ENCODE measurements around the gene TEKT1.
A peak's percentile ranks its signal among the peaks of the same experiment; 100 is the strongest.
"Not testable (repeated sequence)": the region's sequence is repeated elsewhere in the genome, so short reads cannot be mapped to it uniquely, and the experiment has no call there.

TEKT1 gene

GRCh38 chr17:6862825-6863224 is 31.3 kb upstream of the TEKT1 start:
- H3K36me3 ChIP-seq = no peaks in the 10 kb centered on the region
- no peaks in the 10 kb centered on the region for H3K4me1 ChIP-seq
- H3K9me3 ChIP-seq = no peaks in the 10 kb centered on the region
- DNase-seq = no peak
- no peak overlapping the region for H3K4me3 ChIP-seq (ENCODE audit: low read depth, low read length)
- H3K27me3 ChIP-seq = no peaks in the 10 kb centered on the region
- no peak for TF ChIP-seq CTCF (IDR thresholded peaks at IDR 0.05; ENCODE audit: low read depth, low read length)

GRCh38 chr17:6862122-6862521 is 30.6 kb upstream of the TEKT1 start:
- no peaks in the 10 kb centered on the region for H3K9me3 ChIP-seq
- no peak for TF ChIP-seq CTCF (IDR thresholded peaks at IDR 0.05; ENCODE audit: low read depth, low read length)
- H3K4me1 ChIP-seq = no peaks in the 10 kb centered on the region
- no peaks in the 10 kb centered on the region for H3K36me3 ChIP-seq
- H3K27me3 ChIP-seq = no peaks in the 10 kb centered on the region
- H3K4me3 ChIP-seq (ENCODE audit: low read depth, low read length) = no peak overlapping the region
- no peak for DNase-seq

- H3K36me3 ChIP-seq = no peaks in the 10 kb centered on the region
- no peaks in the 10 kb centered on the region for H3K27me3 ChIP-seq
- no peaks in the 10 kb centered on the region for H3K9me3 ChIP-seq
- H3K4me3 ChIP-seq (ENCODE audit: low read depth, low read length) = no peak overlapping the region
- H3K4me1 ChIP-seq = no peaks in the 10 kb centered on the region
- TF ChIP-seq CTCF (IDR thresholded peaks at IDR 0.05; ENCODE audit: low read depth, low read length) = no peak
- DNase-seq = no peak
Observed at GRCh38 chr17:6857904-6858303, 26.4 kb upstream of the TEKT1 start.

GRCh38 chr17:6857336-6857735 is 25.8 kb upstream of the TEKT1 start:
- no peaks in the 10 kb centered on the region for H3K9me3 ChIP-seq
- no peak for DNase-seq
- H3K36me3 ChIP-seq = no peaks in the 10 kb centered on the region
- TF ChIP-seq CTCF (IDR thresholded peaks at IDR 0.05; ENCODE audit: low read depth, low read length) = no peak
- no peaks in the 10 kb centered on the region for H3K4me1 ChIP-seq
- H3K27me3 ChIP-seq = no peaks in the 10 kb centered on the region
- no peak overlapping the region for H3K4me3 ChIP-seq (ENCODE audit: low read depth, low read length)

GRCh38 chr17:6856051-6856450 is 24.5 kb upstream of the TEKT1 start:
- Histone ChIP-seq H3K27me3 (no peaks in the 10 kb centered on the region), H3K36me3 (no peaks in the 10 kb centered on the region), H3K9me3 (no peaks in the 10 kb centered on the region), H3K4me1 (no peaks in the 10 kb centered on the region), H3K4me3 (ENCODE audit: low read depth, low read length) (no peak overlapping the region)
- no peak for DNase-seq
- no peak for TF ChIP-seq CTCF (IDR thresholded peaks at IDR 0.05; ENCODE audit: low read depth, low read length)

GRCh38 chr17:6853764-6854442 is 22.4 kb upstream of the TEKT1 start:
- Histone ChIP-seq H3K9me3 (no peaks in the 10 kb centered on the region), H3K4me3 (ENCODE audit: low read depth, low read length) (no peak overlapping the region), H3K27me3 (no peaks in the 10 kb centered on the region), H3K4me1 (no peaks in the 10 kb centered on the region), H3K36me3 (no peaks in the 10 kb centered on the region)
- DNase-seq = no peak
- peak; percentile 31 for TF ChIP-seq CTCF (IDR thresholded peaks at IDR 0.05; ENCODE audit: low read depth, low read length)

- DNase-seq; H3K4me1 ChIP-seq; H3K4me3 ChIP-seq (ENCODE audit: low read depth, low read length); H3K27me3 ChIP-seq; H3K9me3 ChIP-seq; H3K36me3 ChIP-seq: not testable (repeated sequence)
Observed at GRCh38 chr17:6848545-6849179, 17.1 kb upstream of the TEKT1 start.

- H3K4me1 ChIP-seq; H3K4me3 ChIP-seq (ENCODE audit: low read depth, low read length); H3K36me3 ChIP-seq; DNase-seq; H3K9me3 ChIP-seq; H3K27me3 ChIP-seq: not testable (repeated sequence)
Observed at GRCh38 chr17:6846138-6846537, 14.6 kb upstream of the TEKT1 start.

GRCh38 chr17:6844406-6844805 is 12.9 kb upstream of the TEKT1 start:
- H3K4me3 ChIP-seq (ENCODE audit: low read depth, low read length); H3K27me3 ChIP-seq; H3K36me3 ChIP-seq; DNase-seq; H3K9me3 ChIP-seq; H3K4me1 ChIP-seq: not testable (repeated sequence)

Data from BE2C (cell line).